GM12878 (cell line): Measurements from ENCODE around the gene CNOT3. TPM values are rescaled to one million over a fixed set of nuclear protein-coding genes. Genes with fewer than 3 reads are reported as not detected.

Experiments
- ATF7 ChIP-seq: fragments of 450-650 bp; IDR thresholded peaks from 2 replicates; pipeline ENCODE4 v1.6.1; 2016; ENCODE audit warnings: low read depth, mild to moderate bottlenecking
- CREM ChIP-seq: IDR thresholded peaks from 2 replicates; pipeline ENCODE4 v1.6.1; 2014; ENCODE audit warnings: antibody characterized with exemption, low read depth
- DPF2 ChIP-seq: fragments of 450-650 bp; IDR thresholded peaks from 2 replicates; pipeline ENCODE4 v1.6.1; 2017; ENCODE audit warnings: mild to moderate bottlenecking
- E4F1 ChIP-seq: fragments of 450-650 bp; IDR thresholded peaks from 2 replicates; pipeline ENCODE4 v1.6.1; 2018; ENCODE audit warnings: borderline replicate concordance, mild to moderate bottlenecking; ENCODE audit not compliant: partially characterized antibody
- ETV6 ChIP-seq, 2 experiments: fragments of 450-650 bp in 1 of 2; IDR thresholded peaks in 1 of 2; conservative IDR thresholded peaks in 1 of 2; 2 replicates each; pipeline ENCODE4 v1.6.1; 2014; ENCODE audit warnings: antibody characterized with exemption in 1 of 2, borderline replicate concordance in 1 of 2, low read depth in 1 of 2, mild to moderate bottlenecking in 1 of 2, moderate library complexity in 1 of 2
- FOS ChIP-seq: IDR thresholded peaks from 3 replicates; pipeline ENCODE4 v1.6.1; 2011; ENCODE audit warnings: borderline replicate concordance; ENCODE audit not compliant: insufficient read length; ENCODE audit errors: extremely low read depth
- FOXM1 ChIP-seq: IDR thresholded peaks from 2 replicates; pipeline ENCODE4 v1.6.1; 2012; ENCODE audit warnings: low read depth, mild to moderate bottlenecking, inconsistent platforms, low read length, moderate library complexity
- HDAC2 ChIP-seq: fragments of 200-600 bp; sonication (generic); IDR thresholded peaks from 2 replicates; pipeline ENCODE4 v1.6.1; 2017
- HDAC6 ChIP-seq: fragments of 200-600 bp; sonication (generic); IDR thresholded peaks from one replicate; pipeline ENCODE4 v1.8.0; 2017; ENCODE audit warnings: antibody characterized with exemption; ENCODE audit not compliant: unreplicated experiment
- KLF5 ChIP-seq: fragments of 450-650 bp; IDR thresholded peaks from 2 replicates; pipeline ENCODE4 v1.6.1; 2014; ENCODE audit warnings: mild to moderate bottlenecking; ENCODE audit not compliant: partially characterized antibody
- MEF2B ChIP-seq: fragments of 450-650 bp; IDR thresholded peaks from 2 replicates; pipeline ENCODE4 v1.6.1; 2018; ENCODE audit warnings: mild to moderate bottlenecking, moderate library complexity; ENCODE audit not compliant: partially characterized antibody, poor library complexity, severe bottlenecking
- PAX8 ChIP-seq: fragments of 450-650 bp; IDR thresholded peaks from 2 replicates; pipeline ENCODE4 v1.6.1; 2017; ENCODE audit warnings: mild to moderate bottlenecking, moderate library complexity
- POLR2A ChIP-seq: IDR thresholded peaks from 2 replicates; pipeline ENCODE4 v1.6.1; 2011; ENCODE audit warnings: low read depth, mild to moderate bottlenecking, low read length
- RFX5 ChIP-seq: IDR thresholded peaks from 2 replicates; pipeline ENCODE4 v1.6.1; 2011; ENCODE audit warnings: low read depth, low read length, improper control_type of control experiment
- SMAD5 ChIP-seq: IDR thresholded peaks from 2 replicates; pipeline ENCODE4 v1.6.1; 2016; ENCODE audit warnings: antibody characterized with exemption, low read depth
- STAT3 ChIP-seq: IDR thresholded peaks from 2 replicates; pipeline ENCODE4 v1.6.1; 2011; ENCODE audit warnings: low read depth, low read length, improper control_type of control experiment
- ZNF207 ChIP-seq: fragments of 450-650 bp; IDR thresholded peaks from 2 replicates; pipeline ENCODE4 v1.6.1; 2014; ENCODE audit warnings: antibody characterized with exemption, mild to moderate bottlenecking, borderline replicate concordance
- polyA plus RNA-seq, 11 experiments: library from polyadenylated mRNA; depleted of rRNA in 4 of 11; unstranded in 6 of 11; stranded (reverse) in 5 of 11; fragments of >200 nt; fragmentation: Nextera tagmentation in 4 of 11; fragmentation: Illumina TruSeq in 1 of 11; extraction: Ambion mirVana in 4 of 11; extraction: Trizol in 1 of 11; gene quantifications; 1 replicate in 1 of 11; 2 replicates in 10 of 11; pipeline versions ENCODE4 v1.2.1 to v1.2.3, GENCODE V29; 2011 to 2016; ENCODE audit warnings: inconsistent platforms in 2 of 11, missing spikeins in 2 of 11, low read depth in 1 of 11
- total RNA-seq, 4 experiments: library from RNA; depleted of rRNA in 3 of 4; stranded (reverse); fragments of >200 nt in 3 of 4; fragmentation: Illumina TruSeq in 1 of 4; extraction: Trizol in 1 of 4; gene quantifications; 2 replicates each; pipeline versions ENCODE4 v1.2.1 to v1.2.3, GENCODE V29; 2013 to 2021
- TF ChIP-seq, protein P1 (sequence below): fragments of 450-650 bp; IDR thresholded peaks from 2 replicates; pipeline ENCODE4 v1.6.1; 2017; ENCODE audit warnings: mild to moderate bottlenecking, low read depth, inconsistent platforms; ENCODE audit not compliant: poor library complexity, severe bottlenecking
- TF ChIP-seq, protein P2 (sequence below): IDR thresholded peaks from 2 replicates; pipeline ENCODE4 v1.6.1; 2011; ENCODE audit warnings: low read depth, mild to moderate bottlenecking, low read length, moderate library complexity, borderline replicate concordance; ENCODE audit errors: extremely low read depth
- TF ChIP-seq, protein P3 (sequence below): fragments of 450-650 bp; IDR thresholded peaks from 2 replicates; pipeline ENCODE4 v1.6.1; 2017; ENCODE audit warnings: antibody characterized with exemption, mild to moderate bottlenecking, moderate library complexity

Gene CNOT3
- total and polyA plus RNA-seq, 10 of the 15 experiments (the other 5 are each of a cell fraction or from before 2014, with no cell fraction given): 0.14 to 45.1 (median 14.0) TPM

GRCh38 chr19:54136864-54137698 lies 481 bp upstream of the CNOT3 start (continued):
- TF ChIP-seq, protein P1, sequence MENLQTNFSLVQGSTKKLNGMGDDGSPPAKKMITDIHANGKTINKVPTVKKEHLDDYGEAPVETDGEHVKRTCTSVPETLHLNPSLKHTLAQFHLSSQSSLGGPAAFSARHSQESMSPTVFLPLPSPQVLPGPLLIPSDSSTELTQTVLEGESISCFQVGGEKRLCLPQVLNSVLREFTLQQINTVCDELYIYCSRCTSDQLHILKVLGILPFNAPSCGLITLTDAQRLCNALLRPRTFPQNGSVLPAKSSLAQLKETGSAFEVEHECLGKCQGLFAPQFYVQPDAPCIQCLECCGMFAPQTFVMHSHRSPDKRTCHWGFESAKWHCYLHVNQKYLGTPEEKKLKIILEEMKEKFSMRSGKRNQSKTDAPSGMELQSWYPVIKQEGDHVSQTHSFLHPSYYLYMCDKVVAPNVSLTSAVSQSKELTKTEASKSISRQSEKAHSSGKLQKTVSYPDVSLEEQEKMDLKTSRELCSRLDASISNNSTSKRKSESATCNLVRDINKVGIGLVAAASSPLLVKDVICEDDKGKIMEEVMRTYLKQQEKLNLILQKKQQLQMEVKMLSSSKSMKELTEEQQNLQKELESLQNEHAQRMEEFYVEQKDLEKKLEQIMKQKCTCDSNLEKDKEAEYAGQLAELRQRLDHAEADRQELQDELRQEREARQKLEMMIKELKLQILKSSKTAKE: peak; percentile 85
- TF ChIP-seq DPF2 (peak; percentile 94), STAT3 (no peak), SMAD5 (no peak), HDAC2 (no peak), ZNF207 (0 out of 2 replicates have a peak, but pooled peaks have one; percentile 42), FOXM1 (no peak), HDAC6 (no peak), KLF5 (peak; percentile 90), RFX5 (peak; percentile 67; the same call in 1 of the 2 replicates), MEF2B (no peak), ATF7 (peak; percentile 70), FOS (peak; percentile 98), ETV6 (conservative IDR thresholded peaks at IDR 0.05 in 1 of 2, IDR thresholded peaks at IDR 0.05 in 1 of 2; ENCODE audit: borderline replicate concordance in 1 of 2, low read depth in 1 of 2) (no peak), POLR2A (peak; percentile 91), CREM (peak; percentile 67), PAX8 (no peak), E4F1 (peak; percentile 44)
- TF ChIP-seq, protein P2, sequence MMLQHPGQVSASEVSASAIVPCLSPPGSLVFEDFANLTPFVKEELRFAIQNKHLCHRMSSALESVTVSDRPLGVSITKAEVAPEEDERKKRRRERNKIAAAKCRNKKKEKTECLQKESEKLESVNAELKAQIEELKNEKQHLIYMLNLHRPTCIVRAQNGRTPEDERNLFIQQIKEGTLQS: no peak
- TF ChIP-seq, protein P3, sequence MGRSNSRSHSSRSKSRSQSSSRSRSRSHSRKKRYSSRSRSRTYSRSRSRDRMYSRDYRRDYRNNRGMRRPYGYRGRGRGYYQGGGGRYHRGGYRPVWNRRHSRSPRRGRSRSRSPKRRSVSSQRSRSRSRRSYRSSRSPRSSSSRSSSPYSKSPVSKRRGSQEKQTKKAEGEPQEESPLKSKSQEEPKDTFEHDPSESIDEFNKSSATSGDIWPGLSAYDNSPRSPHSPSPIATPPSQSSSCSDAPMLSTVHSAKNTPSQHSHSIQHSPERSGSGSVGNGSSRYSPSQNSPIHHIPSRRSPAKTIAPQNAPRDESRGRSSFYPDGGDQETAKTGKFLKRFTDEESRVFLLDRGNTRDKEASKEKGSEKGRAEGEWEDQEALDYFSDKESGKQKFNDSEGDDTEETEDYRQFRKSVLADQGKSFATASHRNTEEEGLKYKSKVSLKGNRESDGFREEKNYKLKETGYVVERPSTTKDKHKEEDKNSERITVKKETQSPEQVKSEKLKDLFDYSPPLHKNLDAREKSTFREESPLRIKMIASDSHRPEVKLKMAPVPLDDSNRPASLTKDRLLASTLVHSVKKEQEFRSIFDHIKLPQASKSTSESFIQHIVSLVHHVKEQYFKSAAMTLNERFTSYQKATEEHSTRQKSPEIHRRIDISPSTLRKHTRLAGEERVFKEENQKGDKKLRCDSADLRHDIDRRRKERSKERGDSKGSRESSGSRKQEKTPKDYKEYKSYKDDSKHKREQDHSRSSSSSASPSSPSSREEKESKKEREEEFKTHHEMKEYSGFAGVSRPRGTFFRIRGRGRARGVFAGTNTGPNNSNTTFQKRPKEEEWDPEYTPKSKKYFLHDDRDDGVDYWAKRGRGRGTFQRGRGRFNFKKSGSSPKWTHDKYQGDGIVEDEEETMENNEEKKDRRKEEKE: no peak
